Mesothelial cell of epicardium (in vitro differentiated cells): ENCODE measurements around the gene CD93. TPM values are rescaled to one million over a fixed set of nuclear protein-coding genes. Genes with fewer than 3 reads are reported as not detected.

Experiments used
- DNase-seq, 2 experiments: peaks; one replicate each; pipeline ENCODE4 v3.0.0; 2021; ENCODE audit warnings: low spot score in 2 of 2; ENCODE audit not compliant: unreplicated experiment in 2 of 2
- H3K27ac Mint-ChIP-seq: 2 replicates; pipeline ENCODE4 v1.8.0; 2021; ENCODE audit warnings: mixed read lengths
- H3K27me3 Mint-ChIP-seq: 2 replicates; pipeline ENCODE4 v1.8.0; 2021; ENCODE audit warnings: low read depth, mixed read lengths
- H3K36me3 Mint-ChIP-seq: 2 replicates; pipeline ENCODE4 v1.8.0; 2021; ENCODE audit warnings: mixed read lengths
- H3K4me1 Mint-ChIP-seq: 2 replicates; pipeline ENCODE4 v1.8.0; 2021; ENCODE audit warnings: mixed read lengths
- H3K4me3 Mint-ChIP-seq: 2 replicates; pipeline ENCODE4 v1.8.0; 2021; ENCODE audit warnings: mild to moderate bottlenecking, moderate library complexity, mixed read lengths
- H3K9me3 Mint-ChIP-seq: 2 replicates; pipeline ENCODE4 v1.8.0; 2021; ENCODE audit warnings: mixed read lengths
- total RNA-seq: library from RNA; stranded (reverse); gene quantifications from 3 replicates; pipeline ENCODE4 v1.2.1, GENCODE V29; 2021
- TF ChIP-seq, protein P1 (sequence below): fragments of 200-600 bp; sonication (generic); IDR thresholded peaks from one replicate; pipeline ENCODE4 v1.5.0; 2021; ENCODE audit warnings: antibody characterized with exemption; ENCODE audit not compliant: unreplicated experiment

The CD93 gene
- total RNA-seq, 1 donor from 2014 or later: 0.07 TPM

DNA sequence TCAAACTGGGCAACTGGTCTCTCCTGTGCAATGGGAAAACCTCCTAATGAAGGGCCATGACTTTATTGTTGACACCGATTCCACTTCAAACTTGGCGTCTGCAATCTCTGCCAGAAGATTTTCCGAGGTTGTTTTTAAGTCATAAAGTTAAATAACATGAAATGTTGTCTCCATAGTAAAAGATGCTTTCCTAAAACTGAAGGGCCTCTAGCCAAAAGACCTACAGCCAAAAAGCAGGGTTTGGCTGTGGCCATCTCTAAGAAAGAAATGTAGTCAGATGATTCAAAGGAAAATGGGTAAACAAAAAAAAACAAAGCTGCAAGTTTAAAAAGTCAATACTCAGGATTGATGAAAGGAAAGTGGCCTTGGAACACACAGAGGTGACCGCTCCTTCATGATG lies 14.1 kb downstream of the CD93 start:
- Mint-ChIP-seq H3K27ac (no peak overlapping the region), H3K36me3 (no peaks in the 10 kb centered on the region), H3K27me3 (peaks cover 16% of the 10 kb centered on the region), H3K4me3 (no peak overlapping the region), H3K4me1 (no peaks in the 10 kb centered on the region), H3K9me3 (no peaks in the 10 kb centered on the region)
- TF ChIP-seq, protein P1, sequence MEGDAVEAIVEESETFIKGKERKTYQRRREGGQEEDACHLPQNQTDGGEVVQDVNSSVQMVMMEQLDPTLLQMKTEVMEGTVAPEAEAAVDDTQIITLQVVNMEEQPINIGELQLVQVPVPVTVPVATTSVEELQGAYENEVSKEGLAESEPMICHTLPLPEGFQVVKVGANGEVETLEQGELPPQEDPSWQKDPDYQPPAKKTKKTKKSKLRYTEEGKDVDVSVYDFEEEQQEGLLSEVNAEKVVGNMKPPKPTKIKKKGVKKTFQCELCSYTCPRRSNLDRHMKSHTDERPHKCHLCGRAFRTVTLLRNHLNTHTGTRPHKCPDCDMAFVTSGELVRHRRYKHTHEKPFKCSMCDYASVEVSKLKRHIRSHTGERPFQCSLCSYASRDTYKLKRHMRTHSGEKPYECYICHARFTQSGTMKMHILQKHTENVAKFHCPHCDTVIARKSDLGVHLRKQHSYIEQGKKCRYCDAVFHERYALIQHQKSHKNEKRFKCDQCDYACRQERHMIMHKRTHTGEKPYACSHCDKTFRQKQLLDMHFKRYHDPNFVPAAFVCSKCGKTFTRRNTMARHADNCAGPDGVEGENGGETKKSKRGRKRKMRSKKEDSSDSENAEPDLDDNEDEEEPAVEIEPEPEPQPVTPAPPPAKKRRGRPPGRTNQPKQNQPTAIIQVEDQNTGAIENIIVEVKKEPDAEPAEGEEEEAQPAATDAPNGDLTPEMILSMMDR: no peak
- no peak for DNase-seq

DNA sequence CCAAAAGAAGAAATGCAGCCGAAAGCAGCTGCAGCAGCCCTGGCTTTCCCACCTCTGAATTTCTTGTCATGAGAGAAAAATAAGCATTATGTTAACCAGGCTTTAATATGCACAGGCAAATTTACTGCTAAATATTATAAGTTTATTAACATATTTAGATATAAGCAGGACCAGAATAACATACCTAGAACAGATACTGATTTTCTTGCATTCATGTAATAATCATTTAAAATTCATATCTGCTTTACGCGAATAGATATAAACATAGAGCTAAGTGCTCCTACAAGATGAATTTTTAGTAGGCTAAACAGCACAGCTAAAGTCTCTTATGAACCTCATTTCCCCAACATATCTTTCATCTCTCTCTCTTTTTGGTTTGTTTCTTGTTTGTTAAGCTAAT lies 14.7 kb downstream of the CD93 start:
- Mint-ChIP-seq H3K36me3 (no peaks in the 10 kb centered on the region), H3K9me3 (no peaks in the 10 kb centered on the region), H3K4me3 (no peak overlapping the region), H3K27me3 (peaks cover 17% of the 10 kb centered on the region), H3K4me1 (no peaks in the 10 kb centered on the region), H3K27ac (no peak overlapping the region)
- TF ChIP-seq, protein P1: no peak
- no peak for DNase-seq

DNA sequence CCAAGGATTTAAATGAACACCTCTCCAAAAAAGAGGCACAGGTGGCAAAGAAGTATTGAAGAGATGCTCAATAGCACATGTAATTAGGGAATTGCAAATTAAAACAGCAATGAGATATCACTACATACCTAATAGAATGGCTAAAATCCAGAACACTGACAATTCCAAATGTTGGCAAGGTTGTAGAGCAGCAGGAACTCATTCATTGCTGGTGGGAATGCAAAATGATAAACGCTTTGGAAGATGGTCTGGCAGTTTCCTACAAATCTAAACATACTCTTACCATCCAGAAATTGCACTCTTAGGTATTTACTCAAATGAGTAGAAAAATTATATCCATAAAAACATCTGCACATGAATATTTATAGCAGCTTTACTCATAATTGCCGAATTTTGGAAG lies 17.0 kb downstream of the CD93 start:
- DNase-seq: no peak
- H3K4me3 Mint-ChIP-seq: no peak overlapping the region
- TF ChIP-seq, protein P1: no peak
- no peak overlapping the region for H3K27ac Mint-ChIP-seq
- H3K4me1 Mint-ChIP-seq: no peaks in the 10 kb centered on the region
- no peaks in the 10 kb centered on the region for H3K36me3 Mint-ChIP-seq
- no peaks in the 10 kb centered on the region for H3K9me3 Mint-ChIP-seq
- peaks cover 18% of the 10 kb centered on the region for H3K27me3 Mint-ChIP-seq

DNA sequence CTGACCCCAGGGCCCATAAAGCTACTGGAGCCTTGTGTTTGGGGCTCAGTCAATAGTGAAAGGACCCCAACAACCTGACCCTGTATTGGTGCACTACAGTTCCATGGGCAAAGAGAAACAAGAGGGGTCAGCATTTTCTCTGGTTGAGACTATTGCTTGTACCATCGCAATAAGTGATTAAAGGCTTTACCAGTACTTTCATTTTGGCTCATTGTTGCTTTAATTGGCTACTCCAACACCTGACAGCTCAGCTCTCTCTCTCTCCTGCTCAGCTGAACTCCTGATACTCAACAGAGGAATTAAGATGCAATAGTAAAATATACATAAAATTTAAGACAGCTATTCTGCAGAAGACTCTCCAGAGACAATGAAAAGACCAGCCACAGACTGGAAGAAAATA lies 17.8 kb downstream of the CD93 start:
- Mint-ChIP-seq H3K4me3 (no peak overlapping the region), H3K27ac (no peak overlapping the region), H3K4me1 (no peaks in the 10 kb centered on the region), H3K27me3 (peaks cover 18% of the 10 kb centered on the region), H3K9me3 (no peaks in the 10 kb centered on the region), H3K36me3 (no peaks in the 10 kb centered on the region)
- TF ChIP-seq, protein P1: no peak
- DNase-seq: no peak

DNA sequence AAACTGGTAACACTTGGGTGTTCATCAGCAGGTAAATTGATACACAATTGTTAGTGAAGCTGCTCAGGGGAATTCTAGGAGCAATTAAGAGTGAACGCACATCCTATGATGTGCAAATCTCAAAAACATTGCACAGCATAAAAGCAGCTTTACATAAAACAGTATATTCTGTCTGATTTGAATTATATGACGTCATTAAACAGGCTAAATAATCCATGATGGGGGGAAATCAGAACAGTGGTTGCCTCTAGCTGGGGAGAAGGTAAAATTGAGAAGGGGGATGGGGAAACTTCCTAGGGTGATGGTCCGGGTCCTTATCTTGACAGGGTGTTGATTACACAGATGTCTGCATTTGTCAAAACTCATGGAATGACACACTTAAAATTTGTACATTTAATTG lies 19.4 kb downstream of the CD93 start:
- peaks cover 15% of the 10 kb centered on the region for H3K27me3 Mint-ChIP-seq
- no peaks in the 10 kb centered on the region for H3K9me3 Mint-ChIP-seq
- no peak for DNase-seq
- H3K36me3 Mint-ChIP-seq: no peaks in the 10 kb centered on the region
- no peak overlapping the region for H3K27ac Mint-ChIP-seq
- TF ChIP-seq, protein P1: no peak
- H3K4me3 Mint-ChIP-seq: no peak overlapping the region
- no peaks in the 10 kb centered on the region for H3K4me1 Mint-ChIP-seq
